Ishikawa (cell line): ENCODE measurements around the gene CNTNAP2.

Experiments used
- CEBPB ChIP-seq: IDR thresholded peaks from 2 replicates; pipeline ENCODE4 v1.6.1; 2012
- CREB1 ChIP-seq: IDR thresholded peaks from 2 replicates; pipeline ENCODE4 v1.6.1; 2012; ENCODE audit warnings: low read depth
- EGR1 ChIP-seq: IDR thresholded peaks from 2 replicates; pipeline ENCODE4 v1.6.1; 2012
- EP300 ChIP-seq: IDR thresholded peaks from 2 replicates; pipeline ENCODE4 v1.6.1; 2012; ENCODE audit warnings: borderline replicate concordance
- FOXM1 ChIP-seq: IDR thresholded peaks from 2 replicates; pipeline ENCODE4 v1.6.1; 2012; ENCODE audit warnings: low read depth, borderline replicate concordance
- NFIC ChIP-seq: IDR thresholded peaks from 2 replicates; pipeline ENCODE4 v1.6.1; 2012
- RAD21 ChIP-seq: IDR thresholded peaks from 2 replicates; pipeline ENCODE4 v1.6.1; 2012; ENCODE audit warnings: low read depth
- TAF1 ChIP-seq: IDR thresholded peaks from 2 replicates; pipeline ENCODE4 v1.6.1; 2012; ENCODE audit warnings: low read depth, mild to moderate bottlenecking
- TCF12 ChIP-seq: IDR thresholded peaks from 2 replicates; pipeline ENCODE4 v1.6.1; 2012; ENCODE audit warnings: low read depth
- TEAD4 ChIP-seq: IDR thresholded peaks from 2 replicates; pipeline ENCODE4 v1.6.1; 2012
- YY1 ChIP-seq: IDR thresholded peaks from 2 replicates; pipeline ENCODE4 v1.6.1; 2012; ENCODE audit warnings: low read depth
- ZBTB7A ChIP-seq: IDR thresholded peaks from 2 replicates; pipeline ENCODE4 v1.6.1; 2012; ENCODE audit warnings: low read depth
- TF ChIP-seq, protein P1 (sequence below): IDR thresholded peaks from 2 replicates; pipeline ENCODE4 v1.6.1; 2012; ENCODE audit warnings: low read depth, mild to moderate bottlenecking
- TF ChIP-seq, protein P2 (sequence below): IDR thresholded peaks from 2 replicates; pipeline ENCODE4 v1.6.1; 2012
- TF ChIP-seq, protein P3 (sequence below): IDR thresholded peaks from 2 replicates; pipeline ENCODE4 v1.6.1; 2012

CNTNAP2 gene

DNA sequence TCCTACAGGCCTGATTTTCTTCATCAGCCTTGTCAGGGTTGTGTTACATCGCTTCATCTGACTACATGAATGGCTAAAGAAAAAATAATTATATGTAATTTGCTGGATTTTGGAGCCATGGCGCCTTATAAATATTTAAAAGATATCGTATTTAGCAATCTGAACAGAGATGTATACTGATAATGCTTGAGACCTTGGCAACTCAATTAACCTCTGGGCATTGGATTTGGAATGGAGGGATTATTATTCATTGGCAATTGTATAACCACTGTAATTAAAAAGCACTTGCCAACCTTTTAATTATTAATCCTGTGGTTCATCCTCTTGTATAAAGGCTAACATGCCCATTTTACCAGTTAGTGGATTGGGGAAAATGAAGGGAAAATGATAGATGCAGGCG lies 745.1 kb downstream of the CNTNAP2 start:
- TF ChIP-seq EGR1 (no peak), ZBTB7A (no peak), FOXM1 (no peak), EP300 (no peak), TAF1 (no peak), CEBPB (no peak), NFIC (no peak)
- TF ChIP-seq, protein P1, sequence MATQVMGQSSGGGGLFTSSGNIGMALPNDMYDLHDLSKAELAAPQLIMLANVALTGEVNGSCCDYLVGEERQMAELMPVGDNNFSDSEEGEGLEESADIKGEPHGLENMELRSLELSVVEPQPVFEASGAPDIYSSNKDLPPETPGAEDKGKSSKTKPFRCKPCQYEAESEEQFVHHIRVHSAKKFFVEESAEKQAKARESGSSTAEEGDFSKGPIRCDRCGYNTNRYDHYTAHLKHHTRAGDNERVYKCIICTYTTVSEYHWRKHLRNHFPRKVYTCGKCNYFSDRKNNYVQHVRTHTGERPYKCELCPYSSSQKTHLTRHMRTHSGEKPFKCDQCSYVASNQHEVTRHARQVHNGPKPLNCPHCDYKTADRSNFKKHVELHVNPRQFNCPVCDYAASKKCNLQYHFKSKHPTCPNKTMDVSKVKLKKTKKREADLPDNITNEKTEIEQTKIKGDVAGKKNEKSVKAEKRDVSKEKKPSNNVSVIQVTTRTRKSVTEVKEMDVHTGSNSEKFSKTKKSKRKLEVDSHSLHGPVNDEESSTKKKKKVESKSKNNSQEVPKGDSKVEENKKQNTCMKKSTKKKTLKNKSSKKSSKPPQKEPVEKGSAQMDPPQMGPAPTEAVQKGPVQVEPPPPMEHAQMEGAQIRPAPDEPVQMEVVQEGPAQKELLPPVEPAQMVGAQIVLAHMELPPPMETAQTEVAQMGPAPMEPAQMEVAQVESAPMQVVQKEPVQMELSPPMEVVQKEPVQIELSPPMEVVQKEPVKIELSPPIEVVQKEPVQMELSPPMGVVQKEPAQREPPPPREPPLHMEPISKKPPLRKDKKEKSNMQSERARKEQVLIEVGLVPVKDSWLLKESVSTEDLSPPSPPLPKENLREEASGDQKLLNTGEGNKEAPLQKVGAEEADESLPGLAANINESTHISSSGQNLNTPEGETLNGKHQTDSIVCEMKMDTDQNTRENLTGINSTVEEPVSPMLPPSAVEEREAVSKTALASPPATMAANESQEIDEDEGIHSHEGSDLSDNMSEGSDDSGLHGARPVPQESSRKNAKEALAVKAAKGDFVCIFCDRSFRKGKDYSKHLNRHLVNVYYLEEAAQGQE, result no peak

DNA sequence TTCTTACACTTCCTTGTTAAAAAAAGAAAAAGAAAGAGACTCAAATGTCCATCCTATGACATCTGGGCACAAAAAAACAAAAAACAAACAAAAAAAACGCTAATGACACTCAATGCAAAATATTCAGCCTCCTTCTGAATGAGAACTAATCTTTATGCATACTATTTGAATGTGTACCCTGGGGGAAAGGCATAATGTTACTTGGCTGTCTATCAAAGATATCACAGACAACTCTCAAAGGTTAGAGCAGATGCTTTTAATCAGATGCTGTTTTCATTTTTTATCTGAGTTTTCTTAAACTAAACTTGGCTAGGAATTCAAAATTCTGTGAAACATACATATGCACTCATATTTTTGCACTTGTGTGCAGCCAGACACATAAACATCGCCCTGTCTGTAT lies 745.8 kb downstream of the CNTNAP2 start:
- TF ChIP-seq YY1, result no peak
- TF ChIP-seq EP300, result no peak
- no peak for TF ChIP-seq NFIC
- TF ChIP-seq, protein P1, result no peak
- no peak for TF ChIP-seq TEAD4
- TF ChIP-seq TAF1, result no peak
- no peak for TF ChIP-seq CREB1
- no peak for TF ChIP-seq EGR1
- TF ChIP-seq FOXM1, result no peak
- no peak for TF ChIP-seq RAD21
- TF ChIP-seq CEBPB, result no peak
- TF ChIP-seq, protein P2, sequence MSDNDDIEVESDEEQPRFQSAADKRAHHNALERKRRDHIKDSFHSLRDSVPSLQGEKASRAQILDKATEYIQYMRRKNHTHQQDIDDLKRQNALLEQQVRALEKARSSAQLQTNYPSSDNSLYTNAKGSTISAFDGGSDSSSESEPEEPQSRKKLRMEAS, result no peak
- TF ChIP-seq TCF12, result no peak
- TF ChIP-seq, protein P3, sequence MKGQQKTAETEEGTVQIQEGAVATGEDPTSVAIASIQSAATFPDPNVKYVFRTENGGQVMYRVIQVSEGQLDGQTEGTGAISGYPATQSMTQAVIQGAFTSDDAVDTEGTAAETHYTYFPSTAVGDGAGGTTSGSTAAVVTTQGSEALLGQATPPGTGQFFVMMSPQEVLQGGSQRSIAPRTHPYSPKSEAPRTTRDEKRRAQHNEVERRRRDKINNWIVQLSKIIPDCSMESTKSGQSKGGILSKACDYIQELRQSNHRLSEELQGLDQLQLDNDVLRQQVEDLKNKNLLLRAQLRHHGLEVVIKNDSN, result no peak
- TF ChIP-seq ZBTB7A, result no peak

DNA sequence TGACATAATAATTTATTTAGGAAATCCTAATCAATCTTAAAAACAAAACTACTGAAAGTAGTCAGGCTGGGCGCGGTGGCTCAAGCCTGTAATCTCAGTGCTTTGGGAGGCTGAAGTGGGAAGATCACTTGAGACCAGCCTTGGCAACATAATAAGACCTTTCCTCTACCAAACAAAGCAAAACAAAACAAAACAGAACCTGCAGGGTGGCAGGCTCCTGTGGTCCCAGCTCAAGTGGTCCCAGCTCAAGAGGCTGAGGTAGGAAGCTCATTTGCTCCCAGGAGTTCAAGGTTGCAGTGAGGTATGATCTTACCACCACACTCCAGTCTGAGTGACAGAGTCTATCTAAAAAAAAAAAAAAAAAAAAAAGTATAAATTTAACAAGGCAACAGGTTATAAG lies 748.0 kb downstream of the CNTNAP2 start:
- TF ChIP-seq CEBPB (no peak), FOXM1 (no peak), NFIC (no peak), RAD21 (no peak), TEAD4 (no peak), EP300 (no peak), ZBTB7A (no peak), CREB1 (no peak), YY1 (no peak), EGR1 (no peak), TCF12 (no peak), TAF1 (no peak)
- TF ChIP-seq, protein P2, result no peak
- TF ChIP-seq, protein P3, result no peak
- TF ChIP-seq, protein P1, result no peak

DNA sequence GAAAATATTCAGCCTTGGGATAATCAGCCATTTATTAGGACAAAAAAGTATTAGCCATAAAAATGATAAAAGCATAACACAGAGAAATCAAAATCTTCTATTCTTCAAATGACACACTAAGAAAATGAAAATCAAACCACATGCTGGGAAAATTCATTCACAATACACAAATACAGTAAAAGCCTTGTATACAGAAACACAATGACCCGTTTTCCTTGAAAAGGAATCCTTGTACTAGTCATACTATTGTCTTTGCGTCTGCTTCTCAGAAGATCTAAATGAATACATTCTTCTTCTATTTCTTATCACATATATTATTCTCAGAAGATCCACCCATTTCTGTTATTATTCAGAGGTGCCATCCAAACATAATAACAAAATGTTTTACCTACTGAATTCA lies 749.1 kb downstream of the CNTNAP2 start:
- TF ChIP-seq RAD21 (no peak), FOXM1 (no peak)

DNA sequence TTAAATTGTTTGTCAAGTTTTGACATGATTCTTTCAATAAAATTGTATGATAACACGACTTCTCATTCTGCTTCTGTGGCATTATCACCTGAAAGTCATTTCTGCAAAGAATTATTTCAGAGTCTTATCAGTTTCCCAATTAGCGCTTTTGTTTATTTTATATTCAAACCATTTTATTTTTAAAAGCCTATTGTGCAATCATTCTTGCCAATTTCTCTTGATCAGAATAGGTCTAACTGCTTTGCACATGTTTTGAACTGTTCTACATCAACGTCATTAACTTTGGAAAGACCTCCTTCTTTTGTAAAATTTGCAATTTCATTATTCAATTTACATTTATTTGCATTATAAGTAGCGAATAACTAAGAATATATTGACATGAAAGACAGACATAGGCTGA lies 758.1 kb downstream of the CNTNAP2 start:
- TF ChIP-seq, protein P1, result no peak
- TF ChIP-seq NFIC (no peak), RAD21 (no peak), EGR1 (no peak), CREB1 (no peak), TEAD4 (no peak), CEBPB (no peak), ZBTB7A (no peak)
- TF ChIP-seq, protein P2, result no peak
- TF ChIP-seq, protein P3, result no peak
